GF-D8 (cell line): ENCODE data around the gene TMEM30A.
A peak's percentile ranks its signal among the peaks of the same experiment; 100 is the strongest.

Experiments used
- DNase-seq: peaks from one replicate; lab custom pipeline; 2025; lab: John Stamatoyannopoulos, UW

TMEM30A gene

GRCh38 chr6:75284632-75285282 lies at the start of gene TMEM30A:
TMEM30A (minus strand) TSS chr6:75284792; CDS start chr6:75284638, 154 bp downstream.
- DNase-seq: peak; percentile 98

GRCh38 chr6:75333676-75334200 lies 49.1 kb upstream of the TMEM30A start:
- DNase-seq: no peak

- no peak for DNase-seq
Observed at GRCh38 chr6:75331151-75331550, 46.6 kb upstream of the TMEM30A start.

GRCh38 chr6:75329703-75330102 lies 45.1 kb upstream of the TMEM30A start:
- DNase-seq: no peak

- no peak for DNase-seq
Observed at GRCh38 chr6:75327807-75328206, 43.2 kb upstream of the TMEM30A start.

GRCh38 chr6:75326557-75327258 lies 42.1 kb upstream of the TMEM30A start:
- DNase-seq: no peak

- no peak for DNase-seq
Observed at GRCh38 chr6:75318900-75319299, 34.3 kb upstream of the TMEM30A start.

- no peak for DNase-seq
Observed at GRCh38 chr6:75317503-75318206, 33.1 kb upstream of the TMEM30A start.

- no peak for DNase-seq
Observed at GRCh38 chr6:75315978-75316377, 31.4 kb upstream of the TMEM30A start.

- no peak for DNase-seq
Observed at GRCh38 chr6:75308250-75308988, 23.8 kb upstream of the TMEM30A start.

GRCh38 chr6:75307364-75308004 lies 22.9 kb upstream of the TMEM30A start:
- DNase-seq: no peak

- DNase-seq: no peak
Observed at GRCh38 chr6:75306064-75306463, 21.5 kb upstream of the TMEM30A start.

GRCh38 chr6:75305573-75305972 lies 21.0 kb upstream of the TMEM30A start:
- no peak for DNase-seq

GRCh38 chr6:75302280-75302679 lies 17.7 kb upstream of the TMEM30A start:
- DNase-seq: no peak

- DNase-seq: no peak
Observed at GRCh38 chr6:75301537-75301936, 16.9 kb upstream of the TMEM30A start.

GRCh38 chr6:75301088-75301487 lies 16.5 kb upstream of the TMEM30A start:
- no peak for DNase-seq

GRCh38 chr6:75300531-75300855 lies 15.9 kb upstream of the TMEM30A start:
- no peak for DNase-seq

GRCh38 chr6:75299801-75300530 lies 15.4 kb upstream of the TMEM30A start:
- DNase-seq: no peak

GRCh38 chr6:75296811-75297779 lies 12.5 kb upstream of the TMEM30A start:
- no peak for DNase-seq

GRCh38 chr6:75292555-75292954 lies 8.0 kb upstream of the TMEM30A start:
- no peak for DNase-seq
